GM21723 (cell line): ENCODE results near the gene SORCS3.
A peak's percentile ranks its signal among the peaks of the same experiment; 100 is the strongest.

Experiments
- ATAC-seq: cut with Tn5 transposase; IDR thresholded peaks from one replicate; pipeline ENCODE4 v1.9.1; 2021; ENCODE audit warnings: mild to moderate bottlenecking, moderate library complexity; ENCODE audit not compliant: unreplicated experiment

SORCS3 gene

DNA sequence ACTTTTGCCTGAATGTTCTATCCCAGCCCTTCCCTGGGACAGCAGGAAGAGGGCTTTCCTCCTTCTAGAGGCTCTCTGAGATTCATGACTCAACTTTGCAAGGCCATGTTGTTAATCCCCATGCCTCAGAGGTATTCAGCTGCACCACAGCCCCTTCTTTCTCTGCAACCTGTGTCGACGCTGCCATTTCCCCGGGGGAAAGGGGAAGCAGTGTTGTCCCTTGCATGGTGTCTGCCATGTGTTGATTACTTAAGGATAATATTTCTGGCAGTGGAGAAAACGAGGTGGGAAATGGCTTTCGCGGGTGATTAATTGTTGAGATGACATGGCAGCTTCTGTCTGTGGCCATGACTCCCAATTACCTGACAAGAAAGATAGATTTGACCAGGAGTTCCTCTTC, 133.1 kb downstream of the SORCS3 start:
- no peak for ATAC-seq

DNA sequence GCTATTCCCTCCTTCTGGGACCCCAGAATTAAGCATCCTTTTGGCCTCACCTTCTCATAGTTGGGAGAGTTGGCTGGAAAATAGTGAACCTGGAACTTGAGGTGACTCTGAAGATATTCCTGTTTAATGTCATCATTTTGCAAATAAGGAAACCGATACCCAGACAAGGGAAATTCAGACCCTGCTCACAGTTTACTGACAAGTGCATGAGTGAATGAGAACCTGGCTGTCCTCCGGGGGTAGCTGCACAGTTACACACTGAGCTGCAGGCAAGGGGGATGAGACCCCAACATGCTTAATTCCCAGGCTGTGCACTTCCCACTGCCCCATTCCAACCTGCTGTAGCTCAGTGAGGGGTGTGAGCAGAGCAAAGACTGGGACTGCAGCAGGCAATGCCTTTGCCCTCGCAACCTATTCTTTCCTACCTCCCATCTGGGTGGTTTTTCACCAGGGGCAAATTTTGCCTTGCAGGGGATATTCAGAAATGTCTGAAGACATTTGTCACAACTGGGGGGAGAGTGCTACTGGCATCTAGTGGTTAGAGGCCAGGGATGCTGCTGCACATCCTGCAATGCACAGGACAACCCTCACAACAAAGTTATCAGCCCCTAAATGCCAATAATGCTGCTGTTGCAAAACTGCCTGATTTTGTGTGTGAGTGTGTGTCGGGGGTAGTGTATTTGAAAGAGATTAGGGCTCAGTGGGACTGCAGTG, 136.2 kb downstream of the SORCS3 start:
- ATAC-seq, result no peak

DNA sequence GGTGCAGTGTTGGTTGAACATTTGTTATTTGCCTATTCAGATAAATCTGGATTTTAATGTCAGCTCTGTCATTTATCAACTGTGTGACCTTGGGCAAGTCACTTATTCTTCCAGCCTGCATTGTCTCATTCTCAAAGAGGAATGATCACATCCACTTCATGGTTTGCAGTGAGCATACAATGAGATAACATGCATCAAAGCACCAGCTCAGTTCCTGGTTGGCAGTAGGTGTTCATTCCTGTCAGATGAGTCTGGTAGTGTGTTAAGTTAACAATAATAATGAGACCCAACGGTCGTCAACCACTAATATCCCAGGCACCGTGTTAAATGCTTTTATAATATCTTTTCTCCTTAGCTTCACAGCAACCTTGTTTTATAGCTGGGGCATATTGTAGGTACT, 137.3 kb downstream of the SORCS3 start:
- ATAC-seq, result no peak

DNA sequence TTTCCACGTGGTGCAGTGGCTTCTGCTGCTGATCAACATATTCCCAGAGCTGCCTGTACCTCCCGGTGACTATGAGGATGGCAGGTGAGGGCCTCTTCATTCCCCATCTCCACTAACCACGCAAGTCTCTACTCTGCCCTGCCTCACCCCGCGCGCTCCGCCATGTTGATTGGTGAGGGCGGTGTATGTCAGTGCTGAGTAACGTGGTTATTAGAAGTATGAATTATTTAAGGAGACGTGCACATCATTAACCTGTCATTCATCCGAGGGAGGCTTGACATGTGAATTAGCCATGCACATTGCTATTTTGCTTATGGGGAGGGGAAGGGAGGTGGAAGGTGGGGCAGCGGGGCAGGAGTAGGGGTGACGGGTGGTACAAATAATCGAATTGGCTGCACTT, 138.6 kb downstream of the SORCS3 start:
- ATAC-seq, result no peak

DNA sequence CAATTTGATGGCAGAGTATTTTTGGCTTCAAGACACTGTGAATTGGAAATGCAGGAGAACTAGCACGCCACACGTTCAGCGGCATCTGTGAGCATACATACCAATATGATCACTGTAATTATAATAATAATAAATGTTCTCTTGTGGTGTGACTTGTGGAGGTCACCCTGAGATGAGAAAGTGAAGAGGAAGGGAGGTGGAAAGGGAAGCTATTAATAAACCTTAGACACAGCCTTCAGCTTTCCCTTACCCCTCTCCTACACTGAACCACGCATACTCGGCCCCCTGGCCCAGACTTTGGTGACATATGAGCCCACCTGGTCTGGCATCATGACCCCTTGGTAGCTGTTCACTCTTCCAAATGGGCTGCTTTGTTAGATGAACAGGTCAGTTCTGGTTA, 139.1 kb downstream of the SORCS3 start:
- ATAC-seq, result no peak

DNA sequence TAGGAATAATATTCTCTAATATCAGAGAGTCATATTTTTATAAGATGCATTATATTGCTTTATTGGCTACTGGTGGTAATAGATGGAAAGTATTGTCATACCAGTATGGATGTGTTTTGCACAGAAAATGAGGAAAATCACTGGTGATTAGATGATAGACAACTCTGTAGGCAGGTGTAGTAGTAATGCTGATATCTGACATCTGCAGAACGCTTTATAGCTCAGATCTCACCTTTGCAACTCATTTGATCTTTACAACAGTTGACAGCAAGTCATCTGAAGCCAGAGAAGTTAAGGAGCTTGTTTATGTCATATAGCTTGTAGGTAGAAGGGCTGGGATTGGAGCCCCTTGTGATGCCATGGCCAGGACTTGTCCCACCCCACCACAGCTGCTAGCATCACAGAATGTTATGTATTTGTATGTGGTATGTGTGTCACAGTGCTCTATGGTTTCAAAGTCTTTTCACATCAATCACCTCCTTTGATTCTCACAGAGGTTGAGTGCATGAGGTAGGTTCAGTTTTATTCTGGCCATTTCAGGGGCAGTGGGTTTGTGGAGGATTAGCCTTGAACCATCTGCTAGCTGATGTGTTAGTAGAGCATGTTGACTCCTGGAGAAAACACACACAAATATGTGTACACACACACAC, 140.0 kb downstream of the SORCS3 start:
- ATAC-seq, result no peak

DNA sequence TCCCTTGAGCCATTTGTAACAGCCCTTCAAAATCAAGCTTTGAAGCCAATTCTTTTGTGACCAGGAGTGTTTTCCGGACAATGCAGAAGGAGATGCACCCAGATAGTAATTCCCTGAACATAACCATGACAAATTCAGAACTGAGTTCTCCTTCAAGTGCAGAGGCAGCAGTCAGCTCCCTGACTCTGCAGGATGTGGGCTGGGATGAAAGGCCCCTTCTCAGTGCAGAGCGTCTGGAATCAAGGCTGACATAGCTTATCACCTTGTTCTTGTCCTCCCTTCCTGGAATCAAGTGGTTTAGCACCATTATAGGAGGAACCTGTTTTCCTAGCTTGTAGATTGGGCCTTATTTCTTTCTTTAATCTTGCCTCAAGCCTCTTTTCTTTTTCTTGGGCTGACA, 143.4 kb downstream of the SORCS3 start:
- no peak for ATAC-seq

DNA sequence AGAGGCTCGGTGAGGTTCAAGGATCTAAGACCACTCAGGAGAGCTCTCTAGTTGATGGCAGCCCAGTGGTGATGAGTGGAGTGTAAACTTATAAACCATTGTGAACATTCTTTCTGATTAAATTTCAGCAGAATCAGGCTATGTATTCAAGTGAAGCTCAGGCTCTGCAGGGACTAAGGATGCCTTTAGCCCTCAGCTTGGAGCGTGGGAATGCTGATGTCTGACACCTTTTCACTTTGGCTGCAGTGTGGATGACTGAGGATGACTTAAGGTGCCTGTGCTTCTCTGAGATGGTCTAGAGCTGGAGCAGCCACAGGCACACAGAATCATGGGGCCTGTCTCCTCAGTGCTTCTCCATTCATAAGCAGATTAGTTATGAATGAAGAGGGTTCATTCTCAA, 150.4 kb downstream of the SORCS3 start:
- no peak for ATAC-seq

DNA sequence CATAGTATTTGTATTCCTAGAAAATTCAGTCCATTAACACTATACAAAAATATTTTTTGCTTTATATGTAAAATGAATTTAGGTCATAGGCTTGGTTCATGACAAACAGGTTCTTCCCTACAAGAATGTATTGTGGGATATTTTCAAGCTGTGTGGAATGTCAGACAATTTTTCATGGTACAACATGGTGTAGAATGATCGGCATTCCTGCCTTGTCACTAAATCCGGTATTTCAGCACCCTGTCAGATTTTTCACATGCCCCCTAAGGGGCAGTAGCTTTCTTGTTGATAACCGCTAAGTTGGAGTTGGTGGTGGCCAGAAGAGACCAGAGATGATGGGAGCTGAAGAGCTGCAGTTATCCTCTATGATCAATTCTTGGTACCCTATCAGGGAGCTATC, 154.3 kb downstream of the SORCS3 start:
- no peak for ATAC-seq

DNA sequence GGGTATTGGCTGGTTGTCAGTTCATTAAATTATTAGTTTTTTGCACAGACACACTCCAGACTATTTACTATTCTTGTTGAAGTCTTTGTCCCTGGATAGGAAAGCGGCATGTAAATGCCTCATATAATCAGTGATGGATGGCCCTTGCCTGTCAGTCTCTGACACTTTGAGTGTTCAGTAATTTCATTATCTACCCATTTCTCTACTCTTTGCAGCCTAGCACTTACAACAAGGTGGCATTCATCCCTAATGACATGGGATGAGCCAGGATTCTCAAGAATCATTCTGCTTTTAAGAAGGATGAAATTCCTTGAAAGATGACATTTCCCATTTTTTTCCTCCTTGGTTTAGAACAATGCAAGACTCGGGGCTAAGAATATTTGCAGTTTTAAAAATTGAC, 155.7 kb downstream of the SORCS3 start:
- no peak for ATAC-seq

DNA sequence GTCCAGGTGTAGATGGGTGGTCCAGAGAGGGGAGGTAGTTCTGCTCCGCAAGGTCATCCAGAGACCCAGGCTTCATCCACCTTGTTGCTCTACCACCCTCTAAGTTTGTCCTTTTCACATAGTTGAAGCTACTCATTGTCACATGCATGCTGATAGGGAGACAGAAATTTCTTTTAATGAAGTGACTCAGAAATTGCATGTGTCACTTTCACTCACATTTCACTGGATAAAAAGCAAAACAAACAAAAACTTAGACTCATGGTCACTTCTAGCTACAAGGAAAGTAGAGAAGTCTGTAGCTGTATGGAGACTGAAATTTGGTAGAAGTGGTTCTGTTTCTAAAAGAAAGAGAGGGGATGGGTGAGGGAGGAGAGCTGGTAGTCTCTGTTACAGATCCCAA, 161.9 kb downstream of the SORCS3 start:
- no peak for ATAC-seq

DNA sequence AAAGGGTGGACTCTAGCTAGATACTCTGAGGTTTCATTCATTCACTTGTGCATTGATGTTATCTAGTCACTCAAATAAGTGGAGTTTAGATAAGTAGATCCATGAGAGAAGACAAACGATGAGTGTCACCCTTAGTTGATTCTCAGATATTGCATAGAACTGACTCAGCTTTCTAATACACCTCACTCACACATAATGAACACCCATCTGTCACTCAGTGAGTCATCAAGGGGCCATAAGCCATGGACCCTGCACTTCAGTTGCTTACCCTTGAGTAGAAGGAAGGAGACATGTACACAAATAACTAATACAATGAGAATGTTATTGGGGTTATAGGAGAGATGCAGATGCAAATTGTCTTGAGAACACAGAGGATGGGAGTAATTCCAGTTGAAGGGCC, 163.8 kb downstream of the SORCS3 start:
- no peak for ATAC-seq

DNA sequence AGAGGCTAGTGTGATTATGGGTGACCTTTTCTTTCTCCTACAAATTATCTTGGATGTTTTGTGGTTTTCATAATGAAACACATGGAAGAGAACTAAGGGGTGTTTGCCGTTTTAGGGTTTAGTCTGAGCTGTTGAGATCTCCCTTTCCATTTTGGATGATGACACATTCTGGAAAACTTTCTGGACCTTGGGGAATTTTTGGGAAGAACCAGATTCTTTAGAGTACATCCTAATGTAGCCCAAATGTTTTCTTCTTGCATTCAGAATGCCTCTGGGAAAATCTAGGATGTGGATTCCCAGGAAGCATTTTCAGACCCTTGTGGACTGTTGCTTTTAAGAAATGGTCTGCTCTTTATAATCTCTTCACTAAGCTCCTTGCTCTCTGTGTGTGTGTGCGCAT, 165.7 kb downstream of the SORCS3 start:
- no peak for ATAC-seq

DNA sequence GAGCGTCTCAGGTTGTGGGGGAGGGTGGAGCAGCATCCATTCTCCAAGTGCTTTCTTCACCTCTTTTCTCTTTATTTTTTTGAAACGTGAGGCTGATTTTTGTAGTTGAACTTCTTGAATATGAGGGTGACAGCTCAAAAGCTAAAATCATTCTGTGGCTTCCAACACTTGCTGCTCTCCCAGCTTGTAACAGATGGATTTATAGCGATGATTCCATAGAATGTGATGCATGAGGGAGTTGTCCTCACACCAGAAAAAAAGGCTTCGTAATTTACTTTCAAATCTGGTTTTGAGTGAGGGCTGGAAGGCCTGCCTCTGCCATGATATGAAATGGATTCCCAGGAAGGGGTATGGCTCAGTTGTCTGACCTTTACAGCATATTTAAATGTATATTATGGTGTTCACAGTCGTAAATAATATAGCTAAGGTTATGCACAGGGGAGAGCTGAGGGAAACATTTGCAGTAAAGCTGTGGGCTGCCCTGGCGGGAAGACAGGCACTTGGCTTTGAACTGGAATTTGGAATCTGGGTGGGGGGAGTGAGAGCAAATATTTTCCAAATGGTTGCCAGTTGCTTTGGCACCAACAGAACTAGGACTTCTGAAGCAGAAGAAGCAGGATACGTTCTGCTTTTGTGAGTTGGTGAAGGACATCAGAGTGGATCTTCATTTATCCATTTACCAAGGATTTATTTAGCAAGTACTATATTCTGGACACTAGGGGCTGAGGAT, 166.7 kb downstream of the SORCS3 start:
- ATAC-seq, result no peak

DNA sequence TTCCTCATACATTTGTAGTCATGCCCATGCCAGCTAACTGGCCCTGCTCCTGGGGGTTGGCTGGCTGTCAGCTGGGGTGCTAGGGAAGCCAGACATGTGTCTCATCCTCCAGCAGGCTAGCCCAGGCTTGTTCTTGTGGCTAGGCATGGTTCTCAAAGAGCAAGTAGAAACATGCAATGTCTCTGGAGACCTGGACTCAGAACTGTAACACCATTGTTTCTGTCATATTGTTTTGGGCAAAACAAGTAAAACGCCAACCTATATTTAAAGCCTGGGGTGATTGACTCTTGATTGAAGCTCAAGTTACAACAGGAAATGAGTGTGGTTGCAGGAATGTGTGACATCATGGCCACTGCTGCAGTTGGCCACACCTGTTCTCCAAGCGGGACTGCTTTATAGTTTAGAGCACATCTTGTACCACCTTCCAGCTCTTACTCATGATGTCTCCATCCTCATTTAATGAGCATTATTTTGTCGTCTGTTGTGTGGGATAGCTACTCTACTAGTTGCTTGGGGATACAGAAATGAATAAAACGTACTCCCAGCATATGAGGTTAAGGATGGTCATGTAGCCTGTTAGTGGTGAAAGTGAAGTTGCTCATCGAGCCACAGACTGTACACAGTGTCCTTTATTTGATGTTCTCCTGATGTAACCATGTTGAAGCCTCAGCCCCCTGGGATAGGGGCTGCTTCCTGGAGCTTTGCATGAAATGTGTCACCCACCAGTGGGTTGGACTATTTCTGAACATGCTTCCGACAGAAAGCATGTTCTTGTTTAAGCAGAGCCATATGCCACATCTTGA, 168.4 kb downstream of the SORCS3 start:
- peak; percentile 82 for ATAC-seq

DNA sequence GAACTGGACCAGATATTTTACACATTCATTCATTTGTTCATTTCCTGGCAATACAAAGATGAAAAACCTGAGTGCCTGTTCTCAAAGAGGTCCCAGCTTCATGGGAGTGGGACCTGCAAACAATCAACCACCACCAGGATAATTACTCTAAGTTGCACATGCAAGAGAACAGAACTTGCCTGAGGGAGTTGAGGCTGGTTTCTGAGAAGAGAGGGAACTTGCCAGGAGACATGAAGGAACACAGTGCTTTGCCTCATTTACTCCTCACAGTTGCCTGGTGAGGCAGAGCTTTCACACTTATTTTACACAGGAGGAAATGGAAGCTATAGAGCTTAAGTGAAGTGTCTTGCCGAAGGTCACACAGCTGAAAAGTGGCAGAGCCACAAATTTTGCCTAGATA, 170.1 kb downstream of the SORCS3 start:
- ATAC-seq, result no peak

DNA sequence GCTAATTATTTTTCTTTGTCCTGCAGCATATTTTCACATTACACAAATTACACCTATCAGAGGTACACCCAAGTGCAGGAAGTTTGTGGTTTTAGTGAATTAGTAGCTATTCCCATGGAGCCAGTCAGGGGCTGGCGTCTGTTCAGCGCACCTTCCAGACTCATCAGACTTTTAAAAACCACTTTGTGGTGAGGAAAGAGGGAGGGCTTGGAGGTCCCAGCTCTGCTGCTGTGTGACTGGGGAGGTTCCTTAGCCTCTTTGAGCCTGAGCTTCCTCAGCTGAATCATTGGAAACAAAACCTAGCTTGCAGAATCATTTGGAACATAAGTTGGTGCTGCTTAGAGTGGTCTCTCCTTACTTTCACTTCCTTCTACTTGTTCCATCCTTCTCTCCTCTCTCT, 175.4 kb downstream of the SORCS3 start:
- ATAC-seq, result no peak

DNA sequence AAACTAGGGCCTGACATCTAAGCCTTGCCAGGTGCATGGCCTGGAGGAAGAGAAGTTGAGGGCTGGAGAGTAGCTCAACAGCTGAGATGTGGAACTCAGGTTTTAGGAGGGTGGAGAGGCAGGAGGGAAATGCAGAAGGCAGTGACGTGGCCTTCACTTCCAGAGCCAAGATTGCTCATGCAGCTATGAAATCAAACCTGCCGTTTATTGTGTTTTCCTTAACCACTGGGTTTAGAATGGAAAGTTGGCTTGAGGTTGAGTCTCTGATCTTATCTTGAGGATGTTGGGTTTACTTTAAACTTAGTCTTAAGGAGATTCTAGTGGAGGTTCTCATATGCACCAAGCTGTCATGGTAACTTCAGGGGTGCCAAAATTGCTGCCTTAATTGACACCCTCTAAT, 178.6 kb downstream of the SORCS3 start:
- ATAC-seq, result no peak

DNA sequence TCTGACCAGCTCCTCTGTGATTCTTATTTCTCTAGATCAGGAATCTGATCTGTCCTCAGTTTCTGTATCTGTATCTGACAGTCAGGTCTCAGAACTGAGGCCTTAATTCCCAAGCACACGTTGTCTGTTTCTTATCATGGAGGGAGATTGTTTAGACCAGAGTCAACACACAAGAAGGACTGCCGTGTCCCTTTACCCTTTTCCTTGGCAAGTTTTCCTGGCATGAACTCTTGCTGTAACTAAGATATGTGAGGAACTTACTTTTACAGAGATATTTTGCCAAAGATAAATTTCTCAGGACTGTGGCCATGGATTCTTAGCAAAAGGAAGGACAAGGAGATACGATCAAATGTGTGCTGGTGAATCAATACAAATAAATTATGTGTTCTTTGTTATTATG, 181.0 kb downstream of the SORCS3 start:
- no peak for ATAC-seq

DNA sequence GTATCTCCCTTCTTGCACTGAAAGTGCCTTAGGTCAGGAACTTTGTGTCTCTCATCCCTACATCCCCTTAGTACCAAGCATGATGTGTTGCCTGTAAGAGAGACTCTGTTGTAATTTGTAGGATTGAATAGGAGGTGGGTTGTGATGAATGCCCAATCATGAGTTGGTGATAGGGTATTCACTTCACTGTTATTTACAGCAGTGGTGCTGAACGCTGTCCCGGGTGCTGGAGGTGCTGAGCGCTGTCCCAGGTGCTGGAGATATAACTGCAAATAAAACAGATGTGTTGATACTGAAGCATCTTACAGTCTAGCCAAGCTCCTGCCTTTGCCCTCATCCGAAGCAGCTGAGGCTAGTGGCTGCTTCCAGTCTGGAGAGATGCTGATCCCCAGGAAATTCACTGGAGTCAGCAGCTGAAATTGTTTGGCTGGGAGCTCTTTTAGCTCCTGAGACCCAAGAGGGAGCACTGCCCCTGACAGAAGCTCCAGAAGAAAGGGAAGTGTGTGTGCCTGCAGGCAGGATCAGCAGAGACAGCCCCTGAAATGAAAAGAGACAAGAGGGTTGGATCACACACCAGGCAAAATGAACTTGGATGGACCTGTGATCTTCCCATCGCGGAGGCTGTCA, 183.4 kb downstream of the SORCS3 start:
- ATAC-seq, result peak; percentile 66

DNA sequence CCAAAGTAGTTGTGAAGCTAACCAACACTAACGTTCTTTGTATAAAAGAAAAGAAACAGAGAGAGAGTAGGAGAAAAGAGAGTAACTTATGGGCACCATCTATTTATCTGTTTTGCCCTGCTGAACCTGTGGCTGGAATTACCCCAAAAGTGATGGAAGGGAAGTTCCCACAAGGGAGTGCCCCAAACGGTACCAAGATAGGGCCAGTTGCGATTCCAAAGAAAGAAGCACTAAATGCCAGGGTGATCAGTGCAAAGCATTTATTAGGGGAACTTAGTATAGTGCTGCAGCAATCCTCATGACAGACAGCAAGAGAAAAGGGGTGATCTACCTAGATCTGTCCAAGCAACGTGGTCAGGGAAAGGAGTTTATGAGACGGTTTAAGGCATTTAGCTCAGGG, 190.2 kb downstream of the SORCS3 start:
- ATAC-seq, result no peak
